AG04450 (cell line): ENCODE results near the gene GPR61. TPM values are rescaled to one million over a fixed set of nuclear protein-coding genes. Genes with fewer than 3 reads are reported as not detected.

Source experiments
- CTCF ChIA-PET: fragments of 300-600, 350-600 bp; formaldehyde crosslinking; extraction: SDS; loops from one replicate; lab custom pipeline; 2022; ENCODE audit warnings: antibody characterized with exemption, inconsistent platforms; lab: Charles Lee
- POLR2A ChIA-PET: fragments of 350-600 bp; formaldehyde crosslinking; extraction: SDS; loops from one replicate; lab custom pipeline; 2021; ENCODE audit warnings: antibody characterized with exemption, inconsistent platforms; lab: Yijun Ruan, JAX
- DNase-seq: peaks from one replicate; pipeline ENCODE4 v3.0.0-alpha.2; 2011; ENCODE audit warnings: low read depth, low spot score
- H3K27ac ChIP-seq: one replicate; pipeline ENCODE4 v1.5.1; 2012; ENCODE audit warnings: low read depth, low read length, control low read depth
- H3K27me3 ChIP-seq: one replicate; pipeline ENCODE4 v1.6.0; 2012; ENCODE audit warnings: low read length; ENCODE audit not compliant: control insufficient read depth, insufficient read depth
- H3K4me3 ChIP-seq: 2 replicates; pipeline ENCODE4 v1.5.1; 2011; ENCODE audit warnings: mild to moderate bottlenecking, low read depth, low read length, control low read depth
- H3K9me3 ChIP-seq: 2 replicates; pipeline ENCODE4 v1.5.1; 2012; ENCODE audit warnings: low read length; ENCODE audit not compliant: control insufficient read depth, insufficient read depth
- CTCF ChIP-seq: IDR thresholded peaks from 2 replicates; pipeline ENCODE4 v1.5.1; 2011; ENCODE audit warnings: low read depth, low read length, control low read depth, inconsistent platforms
- polyA plus RNA-seq: library from polyadenylated mRNA; depleted of rRNA; stranded (reverse); fragments of >200 nt; gene quantifications from 2 replicates; pipeline ENCODE4 v1.2.3, GENCODE V29; 2011

The GPR61 gene
- polyA plus RNA-seq, 1 experiment: not detected

- ChIA-PET POLR2A (interaction anchor here (0.5 to 1.2 kb wide), 5 partner anchors 97 to 438 kb away, joined by 3 to 8 read pairs (median 4); partner anchors contain the start of gene AHCYL1), CTCF (interaction anchor here (0.6 to 4.7 kb wide), 47 partner anchors 8 to 464 kb away, joined by 3 to 164 read pairs (median 4); partner anchors contain the start of genes AHCYL1, AMPD2, CYB561D1 and GNAT2)
- peak; percentile 90 for TF ChIP-seq CTCF
- peak overlapping the region; percentile 98 for H3K4me3 ChIP-seq
- peaks cover 4% of the 10 kb centered on the region for H3K27me3 ChIP-seq
- H3K27ac ChIP-seq: peak overlapping the region; percentile 68
- peak; percentile 64 for DNase-seq
- H3K9me3 ChIP-seq: no peaks in the 10 kb centered on the region; the same call in 1 of the 2 replicates
Measured at GRCh38 chr1:109546311-109547109, 6.8 kb downstream of the GPR61 start.

GRCh38 chr1:109547463-109548320 lies 8.0 kb downstream of the GPR61 start:
- DNase-seq: no peak
- peak overlapping the region; percentile 83 for H3K27ac ChIP-seq
- H3K9me3 ChIP-seq: no peaks in the 10 kb centered on the region; the same call in 1 of the 2 replicates
- POLR2A ChIA-PET: interaction anchor here (0.5 to 2.1 kb wide), 22 partner anchors 21 to 487 kb away, joined by 3 to 24 read pairs (median 6); partner anchors contain the start of genes AHCYL1, AMPD2, GNAT2 and STRIP1
- CTCF ChIA-PET: interaction anchor here (1.1 to 3.6 kb wide), 9 partner anchors 12 to 227 kb away, joined by 3 to 106 read pairs (median 17); no protein-coding TSS in a partner anchor
- peaks cover 2% of the 10 kb centered on the region for H3K27me3 ChIP-seq
- no peak for TF ChIP-seq CTCF
- H3K4me3 ChIP-seq: peak overlapping the region; percentile 98

- H3K4me3 ChIP-seq: peak within 1 kb of the TSS; percentile 98
- ChIA-PET POLR2A (interaction anchor here (0.5 to 2.1 kb wide), 27 partner anchors 8 to 486 kb away, joined by 3 to 24 read pairs (median 5); partner anchors contain the start of genes AHCYL1, AMIGO1, AMPD2 and GNAT2), CTCF (interaction anchor here (0.6 to 3.1 kb wide), 14 partner anchors 11 to 435 kb away, joined by 3 to 31 read pairs (median 3); no protein-coding TSS in a partner anchor)
- no peak for TF ChIP-seq CTCF
- no peaks in the 10 kb centered on the region for H3K27me3 ChIP-seq
- no peaks in the 10 kb centered on the region; the same call in 1 of the 2 replicates for H3K9me3 ChIP-seq
- DNase-seq: peak; percentile 85
- H3K27ac ChIP-seq: peak within 1 kb of the TSS; percentile 83
Measured at GRCh38 chr1:109548321-109549267, 8.9 kb downstream of the GPR61 start, which contains the start of gene GNAI3. Gene GNAI3, plus strand, starts transcription at chr1:109548615. Its CDS starts 106 bp downstream, at chr1:109548721.

- H3K4me3 ChIP-seq: no peak overlapping the region
- POLR2A ChIA-PET: interaction anchor here (0.6 kb wide), 1 partner anchor 72 kb away, joined by 6 read pairs; no protein-coding TSS in a partner anchor
- CTCF ChIA-PET: no interaction called here
- no peak for DNase-seq
- H3K27me3 ChIP-seq: no peaks in the 10 kb centered on the region
- no peaks in the 10 kb centered on the region for H3K9me3 ChIP-seq
- no peak overlapping the region for H3K27ac ChIP-seq
- TF ChIP-seq CTCF: no peak
Measured at GRCh38 chr1:109556563-109556962, 16.9 kb downstream of the GPR61 start.
